LHCN-M2 (cell line): ENCODE data around the gene MACF1. TPM values are rescaled to one million over a fixed set of nuclear protein-coding genes. Genes with fewer than 3 reads are reported as not detected.
"Not testable (repeated sequence)": the region's sequence is repeated elsewhere in the genome, so short reads cannot be mapped to it uniquely, and the experiment has no call there.

Experiments
- DNase-seq: peaks from one replicate; pipeline ENCODE4 v3.0.0-alpha.2; 2012; ENCODE audit warnings: low read depth
- total RNA-seq: library from RNA; depleted of rRNA; stranded (reverse); fragments of >200 nt; gene quantifications from 2 replicates; pipeline ENCODE4 v1.2.3, GENCODE V29; 2014

Gene MACF1
- total RNA-seq, 1 experiment from 2014 or later = 366 TPM

- no peak for DNase-seq
Measured at GRCh38 chr1:39177706-39178105, 26.8 kb upstream of the MACF1 start.

GRCh38 chr1:39178541-39179431, 25.7 kb upstream of the MACF1 start:
- peak; percentile 97 for DNase-seq

GRCh38 chr1:39181311-39181710, 23.2 kb upstream of the MACF1 start:
- DNase-seq = no peak

- DNase-seq = no peak
Measured at GRCh38 chr1:39182804-39183203, 21.7 kb upstream of the MACF1 start.

- peak; percentile 99 for DNase-seq
Measured at GRCh38 chr1:39183503-39184353, 20.8 kb upstream of the MACF1 start.

- DNase-seq = no peak
Measured at GRCh38 chr1:39184354-39184818, 20.1 kb upstream of the MACF1 start.

GRCh38 chr1:39187275-39188046, 17.0 kb upstream of the MACF1 start:
- no peak for DNase-seq

- no peak for DNase-seq
Measured at GRCh38 chr1:39189592-39190041, 14.9 kb upstream of the MACF1 start.

GRCh38 chr1:39190096-39190495, 14.4 kb upstream of the MACF1 start:
- no peak for DNase-seq

- DNase-seq = no peak
Measured at GRCh38 chr1:39194398-39195051, 10.0 kb upstream of the MACF1 start.

GRCh38 chr1:39195166-39196111, 9.1 kb upstream of the MACF1 start:
- no peak for DNase-seq

GRCh38 chr1:39196244-39197215, 8.0 kb upstream of the MACF1 start:
- DNase-seq = peak; percentile 73

- DNase-seq = no peak
Measured at GRCh38 chr1:39199593-39199992, 4.9 kb upstream of the MACF1 start.

GRCh38 chr1:39205102-39205780, 746 bp downstream of the MACF1 start:
- peak; percentile 69 for DNase-seq

- DNase-seq = no peak
Measured at GRCh38 chr1:39205781-39206464, 1.4 kb downstream of the MACF1 start.

GRCh38 chr1:39208360-39208759, 3.9 kb downstream of the MACF1 start:
- DNase-seq = not testable (repeated sequence)

- DNase-seq = no peak
Measured at GRCh38 chr1:39210649-39211048, 6.2 kb downstream of the MACF1 start.
